HepG2 (cell line): ENCODE data around the gene MCM3AP. TPM values are rescaled to one million over a fixed set of nuclear protein-coding genes. Genes with fewer than 3 reads are reported as not detected.

Experiments used
- ATAC-seq: fragments of 200-7000 bp; cut with Tn5 transposase; 3 replicates; pipeline ENCODE4 v1.9.1; 2020; ENCODE audit warnings: mild to moderate bottlenecking, moderate library complexity
- BruUV-seq: library from RNA; stranded (reverse); fragments of 400-500 nt; replicated peaks from 2 replicates; lab custom pipeline; 2021; lab: Mats Ljungman, UMichigan
- CTCF ChIA-PET: fragments of 300-600 bp; formaldehyde crosslinking; extraction: SDS; loops from one replicate; lab custom pipeline; 2021; ENCODE audit warnings: low total read pairs, inconsistent platforms, low intra/inter-chr PET ratio; lab: Yijun Ruan, JAX
- POLR2A ChIA-PET: fragments of 350-600 bp; sonication (Branson Sonifier 250); formaldehyde crosslinking; loops from one replicate; lab custom pipeline; 2020; ENCODE audit warnings: antibody characterized with exemption, inconsistent platforms; lab: Yijun Ruan, JAX
- DNase-seq: peaks from one replicate; pipeline ENCODE4 v3.0.0-alpha.2; 2015; ENCODE audit warnings: low spot score
- FAIRE-seq: peaks from 3 replicates; lab custom pipeline; 2011; peaks lifted over from hg19 to GRCh38; lab: Jason Lieb, UNC
- H2AFZ ChIP-seq: one replicate; pipeline ENCODE4 v1.6.1; 2011; ENCODE audit warnings: low read length, inconsistent platforms
- H3K27ac ChIP-seq: fragments of 300-600 bp; 3 replicates; pipeline ENCODE4 v1.8.0; 2011; ENCODE audit warnings: mixed run types, mild to moderate bottlenecking, mixed read lengths, low read length, inconsistent platforms; ENCODE audit not compliant: insufficient read depth; ENCODE audit errors: extremely low read length
- H3K27me3 ChIP-seq, 2 experiments: fragments of 200-600 bp in 1 of 2; 2 replicates in 1 of 2; 3 replicates in 1 of 2; pipeline versions ENCODE4 v1.6.0 to v1.8.0; 2011; ENCODE audit warnings: low read length in 2 of 2, mild to moderate bottlenecking in 2 of 2, moderate library complexity in 2 of 2, inconsistent platforms in 1 of 2; ENCODE audit not compliant: insufficient read depth in 2 of 2, control insufficient read depth in 1 of 2
- H3K36me3 ChIP-seq, 2 experiments: fragments of 200-600 bp in 1 of 2; replicated peaks in 1 of 2; 2 replicates in 1 of 2; 3 replicates in 1 of 2; pipeline versions ENCODE4 v1.5.1 to v1.8.0; 2011; ENCODE audit warnings: low read length in 2 of 2, inconsistent platforms in 1 of 2; ENCODE audit not compliant: insufficient read depth in 2 of 2, control insufficient read depth in 1 of 2
- H3K4me1 ChIP-seq: 2 replicates; pipeline ENCODE4 v1.5.1; 2012; ENCODE audit warnings: low read length, inconsistent platforms; ENCODE audit not compliant: insufficient read depth
- H3K4me2 ChIP-seq: 2 replicates; pipeline ENCODE4 v1.6.0; 2011; ENCODE audit warnings: low read depth, low read length, inconsistent platforms
- H3K4me3 ChIP-seq, 3 experiments: fragments of 200-600 bp in 1 of 3; sonication (generic), shearing (Covaris generic) in 1 of 3; replicated peaks in 1 of 3; 2 replicates each; pipeline ENCODE4 v1.5.1; 2011 to 2016; ENCODE audit warnings: low read length in 3 of 3, inconsistent platforms in 2 of 3, low read depth in 2 of 3, mild to moderate bottlenecking in 2 of 3, control low read depth in 1 of 3, mixed read lengths in 1 of 3; ENCODE audit not compliant: insufficient read depth in 1 of 3
- H3K79me2 ChIP-seq: one replicate; pipeline ENCODE4 v1.6.1; 2011; ENCODE audit warnings: low read length, inconsistent platforms; ENCODE audit not compliant: insufficient read depth
- H3K9ac ChIP-seq: 2 replicates; pipeline ENCODE4 v1.6.0; 2011; ENCODE audit warnings: mild to moderate bottlenecking, low read depth, low read length, inconsistent platforms; ENCODE audit not compliant: insufficient read depth
- H3K9me3 ChIP-seq: 2 replicates; pipeline ENCODE4 v1.5.1; 2012; ENCODE audit warnings: mild to moderate bottlenecking, low read length
- H4K20me1 ChIP-seq: 2 replicates; pipeline ENCODE4 v1.6.0; 2011; ENCODE audit warnings: inconsistent platforms, mild to moderate bottlenecking, low read length, moderate library complexity; ENCODE audit not compliant: insufficient read depth
- AHR ChIP-seq: IDR thresholded peaks from 2 replicates; pipeline ENCODE4 v1.6.1; 2018; ENCODE audit warnings: missing genetic modification reagents, missing compliant biosample characterization
- ATF7-NPFF ChIP-seq: sonication (generic); formaldehyde crosslinking; IDR thresholded peaks from 2 replicates; pipeline ENCODE4 v1.8.1; 2023; ENCODE audit warnings: mild to moderate bottlenecking, low read depth, missing genetic modification reagents, moderate library complexity
- ELF1 ChIP-seq: sonication (generic); formaldehyde crosslinking; IDR thresholded peaks from 2 replicates; pipeline ENCODE4 v1.4.0; 2020; ENCODE audit warnings: missing genetic modification reagents
- FOXM1 ChIP-seq: sonication (generic); formaldehyde crosslinking; IDR thresholded peaks from 2 replicates; pipeline ENCODE4 v1.5.0; 2020; ENCODE audit warnings: missing genetic modification reagents
- FOXO4 ChIP-seq: sonication (generic); formaldehyde crosslinking; conservative IDR thresholded peaks from 2 replicates; pipeline ENCODE4 v1.8.1; 2023; ENCODE audit warnings: missing genetic modification reagents
- POLR2G ChIP-seq: fragments of 200-400 bp; formaldehyde crosslinking; IDR thresholded peaks from 2 replicates; pipeline ENCODE4 v1.6.1; 2018; ENCODE audit warnings: mild to moderate bottlenecking, low read depth, low read length, moderate library complexity
- SIX4 ChIP-seq: sonication (generic); formaldehyde crosslinking; IDR thresholded peaks from 2 replicates; pipeline ENCODE4 v1.4.0; 2020; ENCODE audit warnings: missing genetic modification reagents
- ZNF317 ChIP-seq: sonication (generic); formaldehyde crosslinking; IDR thresholded peaks from 2 replicates; pipeline ENCODE4 v1.5.0; 2020; ENCODE audit warnings: mild to moderate bottlenecking, missing genetic modification reagents
- ZNF367 ChIP-seq: sonication (generic); formaldehyde crosslinking; IDR thresholded peaks from 2 replicates; pipeline ENCODE4 v1.4.0; 2020; ENCODE audit warnings: missing genetic modification reagents, borderline replicate concordance
- ZNF670 ChIP-seq: sonication (generic); formaldehyde crosslinking; IDR thresholded peaks from 2 replicates; pipeline ENCODE4 v1.8.0; 2022; ENCODE audit warnings: mild to moderate bottlenecking, missing genetic modification reagents, borderline replicate concordance
- ZNF713 ChIP-seq: sonication (generic); formaldehyde crosslinking; IDR thresholded peaks from 2 replicates; pipeline ENCODE4 v1.4.0; 2020; ENCODE audit warnings: mild to moderate bottlenecking, missing genetic modification reagents
- ZNF766 ChIP-seq: sonication (generic); formaldehyde crosslinking; IDR thresholded peaks from 2 replicates; pipeline ENCODE4 v1.5.0; 2020; ENCODE audit warnings: missing genetic modification reagents, borderline replicate concordance
- ZNF790 ChIP-seq: sonication (generic); formaldehyde crosslinking; IDR thresholded peaks from 2 replicates; pipeline ENCODE4 v1.8.0; 2022; ENCODE audit warnings: missing genetic modification reagents, mild to moderate bottlenecking, borderline replicate concordance
- ZNF839 ChIP-seq: sonication (generic); formaldehyde crosslinking; IDR thresholded peaks from 2 replicates; pipeline ENCODE4 v1.4.0; 2020; ENCODE audit warnings: missing genetic modification reagents, mild to moderate bottlenecking, borderline replicate concordance
- ZNF879 ChIP-seq: sonication (generic); formaldehyde crosslinking; IDR thresholded peaks from 2 replicates; pipeline ENCODE4 v1.8.1; 2023; ENCODE audit warnings: missing genetic modification reagents
- WGBS: methylation state at CpG from one replicate; pipeline ENCODE4 v1.1.6; 2017; ENCODE audit warnings: low lambda C conversion rate; 5-methylcytosine and 5-hydroxymethylcytosine counted together
- in situ Hi-C: cut with HindIII; loops from 2 replicates; pipeline ENCODE4 v1.10.0; 2017; ENCODE audit warnings: low pct_unique_long_range_greater_than_20kb; ENCODE audit not compliant: extremely low pct_ligation_motif_present
- intact Hi-C: fragments of 100-400 bp; cut with micrococcal nuclease; formaldehyde crosslinking; loops from one replicate; pipeline ENCODE4 v1.10.0; 2022; ENCODE audit not compliant: unreplicated experiment
- polyA plus RNA-seq, 8 experiments: library from polyadenylated mRNA; depleted of rRNA in 3 of 8; stranded (reverse) in 7 of 8; unstranded in 1 of 8; fragments of >200 nt; fragmentation: Illumina TruSeq in 4 of 8; extraction: Trizol in 4 of 8; gene quantifications; 2 replicates each; pipeline versions ENCODE4 v1.2.1 to v1.2.3, GENCODE V29; 2011 to 2016; ENCODE audit warnings: low read depth in 4 of 8, missing spikeins in 1 of 8, mixed read lengths in 1 of 8; ENCODE audit not compliant: insufficient read depth in 1 of 8
- total RNA-seq, 5 experiments: library from RNA; depleted of rRNA; stranded (reverse); fragments of >200 nt; fragmentation: Illumina TruSeq; extraction: Trizol; gene quantifications; 2 replicates each; pipeline ENCODE4 v1.2.3, GENCODE V29; 2016; ENCODE audit warnings: low read depth in 1 of 5
- TF ChIP-seq, protein P1 (sequence below): conservative IDR thresholded peaks from 2 replicates; pipeline ENCODE4 v1.6.1; 2018; ENCODE audit warnings: missing genetic modification reagents
- TF ChIP-seq, protein P2 (sequence below): sonication (generic); formaldehyde crosslinking; IDR thresholded peaks from 2 replicates; pipeline ENCODE4 v1.8.0; 2022; ENCODE audit warnings: missing genetic modification reagents, mild to moderate bottlenecking, moderate library complexity, borderline replicate concordance

Gene MCM3AP
- total and polyA plus RNA-seq, 2 of the 13 experiments (the other 11 are each of a cell fraction or from before 2014, with no cell fraction given), result 27.0 to 54.7 TPM

GRCh38 chr21:46214478-46215340 lies 70.7 kb downstream of the MCM3AP start:
- no TSS peak for BruUV-seq
- WGBS, result 95% methylated on average over 11 of the region's 27 CpGs
- Histone ChIP-seq H4K20me1 (no peaks in the 10 kb centered on the region), H3K9me3 (no peaks in the 10 kb centered on the region), H3K27ac (no peak overlapping the region), H3K9ac (no peak overlapping the region), H3K79me2 (peaks cover 4% of the 10 kb centered on the region), H3K4me3 (no peak overlapping the region), H3K36me3 (peaks cover 15 to 75% of the 10 kb centered on the region in 2 experiments), H3K4me2 (no peak overlapping the region), H3K27me3 (no peaks in the 10 kb centered on the region), H2AFZ (no peak overlapping the region), H3K4me1 (no peaks in the 10 kb centered on the region)
- ChIA-PET CTCF (no interaction called here), POLR2A (no interaction called here)
- intact Hi-C loops (no loop called here), in situ Hi-C loops (no loop called here)
- DNase-seq (no peak), ATAC-seq (no peak), FAIRE-seq (no peak)
- TF ChIP-seq, protein P1, sequence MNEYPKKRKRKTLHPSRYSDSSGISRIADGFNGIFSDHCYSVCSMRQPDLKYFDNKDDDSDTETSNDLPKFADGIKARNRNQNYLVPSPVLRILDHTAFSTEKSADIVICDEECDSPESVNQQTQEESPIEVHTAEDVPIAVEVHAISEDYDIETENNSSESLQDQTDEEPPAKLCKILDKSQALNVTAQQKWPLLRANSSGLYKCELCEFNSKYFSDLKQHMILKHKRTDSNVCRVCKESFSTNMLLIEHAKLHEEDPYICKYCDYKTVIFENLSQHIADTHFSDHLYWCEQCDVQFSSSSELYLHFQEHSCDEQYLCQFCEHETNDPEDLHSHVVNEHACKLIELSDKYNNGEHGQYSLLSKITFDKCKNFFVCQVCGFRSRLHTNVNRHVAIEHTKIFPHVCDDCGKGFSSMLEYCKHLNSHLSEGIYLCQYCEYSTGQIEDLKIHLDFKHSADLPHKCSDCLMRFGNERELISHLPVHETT (CRISPR knock-in tag), result no peak
- TF ChIP-seq AHR (CRISPR knock-in tag), result no peak
- no peak for TF ChIP-seq ZNF670 (CRISPR knock-in tag)
- no peak for TF ChIP-seq ZNF766
- no peak for TF ChIP-seq ATF7-NPFF (CRISPR knock-in tag)
- TF ChIP-seq, protein P2, sequence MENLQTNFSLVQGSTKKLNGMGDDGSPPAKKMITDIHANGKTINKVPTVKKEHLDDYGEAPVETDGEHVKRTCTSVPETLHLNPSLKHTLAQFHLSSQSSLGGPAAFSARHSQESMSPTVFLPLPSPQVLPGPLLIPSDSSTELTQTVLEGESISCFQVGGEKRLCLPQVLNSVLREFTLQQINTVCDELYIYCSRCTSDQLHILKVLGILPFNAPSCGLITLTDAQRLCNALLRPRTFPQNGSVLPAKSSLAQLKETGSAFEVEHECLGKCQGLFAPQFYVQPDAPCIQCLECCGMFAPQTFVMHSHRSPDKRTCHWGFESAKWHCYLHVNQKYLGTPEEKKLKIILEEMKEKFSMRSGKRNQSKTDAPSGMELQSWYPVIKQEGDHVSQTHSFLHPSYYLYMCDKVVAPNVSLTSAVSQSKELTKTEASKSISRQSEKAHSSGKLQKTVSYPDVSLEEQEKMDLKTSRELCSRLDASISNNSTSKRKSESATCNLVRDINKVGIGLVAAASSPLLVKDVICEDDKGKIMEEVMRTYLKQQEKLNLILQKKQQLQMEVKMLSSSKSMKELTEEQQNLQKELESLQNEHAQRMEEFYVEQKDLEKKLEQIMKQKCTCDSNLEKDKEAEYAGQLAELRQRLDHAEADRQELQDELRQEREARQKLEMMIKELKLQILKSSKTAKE, result no peak
- TF ChIP-seq ZNF713 (CRISPR knock-in tag), result no peak
- no peak for TF ChIP-seq ZNF839 (CRISPR knock-in tag)
- no peak for TF ChIP-seq ZNF879 (CRISPR knock-in tag)
- no peak for TF ChIP-seq ZNF790 (CRISPR knock-in tag)
- no peak for TF ChIP-seq ZNF367 (CRISPR knock-in tag)
- TF ChIP-seq SIX4, result no peak
- TF ChIP-seq FOXO4 (CRISPR knock-in tag), result no peak
- TF ChIP-seq ELF1, result no peak
- no peak for TF ChIP-seq ZNF317 (CRISPR knock-in tag)
- no peak for TF ChIP-seq POLR2G
- TF ChIP-seq FOXM1 (CRISPR knock-in tag), result no peak
